Stimulated activated naive CD8-positive, alpha-beta T cell treated with anti-CD3 and anti-CD28 coated beads, Interleukin-15, Interleukin-2, amounts not matched to agents 100 U/mL and 50 U/mL, for 24 hours (primary cell): ENCODE data around the gene CA11.
"Not testable (repeated sequence)": the region's sequence is repeated elsewhere in the genome, so short reads cannot be mapped to it uniquely, and the experiment has no call there.

Experiments
- ATAC-seq: fragments of 150-1000 bp; cut with Tn5 transposase; one replicate; pipeline ENCODE4 v1.10.0; 2021
- DNase-seq: peaks from one replicate; pipeline ENCODE4 v3.0.0; 2021

Gene CA11

GRCh38 chr19:48669903-48670668 lies 24.1 kb upstream of the CA11 start:
- DNase-seq (no peak), ATAC-seq (no peak)

- ATAC-seq, result no peak
- no peak for DNase-seq
These were observed 22.8 kb upstream of the CA11 start for GRCh38 chr19:48668761-48669160.

GRCh38 chr19:48668332-48668731 lies 22.3 kb upstream of the CA11 start:
- ATAC-seq (no peak), DNase-seq (no peak)

GRCh38 chr19:48665786-48666185 lies 19.8 kb upstream of the CA11 start:
- no peak for ATAC-seq
- no peak for DNase-seq

- no peak for ATAC-seq
- no peak for DNase-seq
These were observed 18.5 kb upstream of the CA11 start for GRCh38 chr19:48664476-48664875.

GRCh38 chr19:48663667-48664066 lies 17.7 kb upstream of the CA11 start:
- no peak for ATAC-seq

GRCh38 chr19:48661711-48662090 lies 15.7 kb upstream of the CA11 start:
- DNase-seq (no peak), ATAC-seq (no peak)

More at GRCh38 chr19:48663667-48664066, 17.7 kb upstream of the CA11 start:
- no peak for DNase-seq

GRCh38 chr19:48660852-48661710 lies 15.1 kb upstream of the CA11 start:
- DNase-seq, result peak; percentile 87
- ATAC-seq, result peak; percentile 89

- DNase-seq, result no peak
- no peak for ATAC-seq
These were observed 13.8 kb upstream of the CA11 start for GRCh38 chr19:48659768-48660167.

GRCh38 chr19:48658483-48658882 lies 12.5 kb upstream of the CA11 start:
- DNase-seq, result no peak
- no peak for ATAC-seq

- DNase-seq, ATAC-seq: not testable (repeated sequence)
These were observed 11.8 kb upstream of the CA11 start for GRCh38 chr19:48657828-48658227.

- no peak for DNase-seq
- no peak for ATAC-seq
These were observed 11.0 kb upstream of the CA11 start for GRCh38 chr19:48656840-48657474.

- no peak for ATAC-seq
- no peak for DNase-seq
These were observed 8.5 kb upstream of the CA11 start for GRCh38 chr19:48654299-48655059.

GRCh38 chr19:48651683-48652048 lies 5.7 kb upstream of the CA11 start:
- DNase-seq, result no peak
- ATAC-seq, result no peak

GRCh38 chr19:48650974-48651682 lies 5.1 kb upstream of the CA11 start:
- DNase-seq, result no peak
- ATAC-seq, result no peak

GRCh38 chr19:48648134-48648533 lies 2.1 kb upstream of the CA11 start:
- DNase-seq (no peak), ATAC-seq (no peak)

GRCh38 chr19:48646722-48647216 lies 782 bp upstream of the CA11 start:
- DNase-seq, result no peak
- no peak for ATAC-seq

GRCh38 chr19:48645620-48646000 lies 377 bp downstream of the CA11 start:
- ATAC-seq, result no peak

GRCh38 chr19:48644839-48645619 lies 958 bp downstream of the CA11 start:
- ATAC-seq (peak; percentile 80), DNase-seq (peak; percentile 74)

More at GRCh38 chr19:48645620-48646000, 377 bp downstream of the CA11 start:
- DNase-seq, result no peak

GRCh38 chr19:48644355-48644754 lies 1.6 kb downstream of the CA11 start:
- DNase-seq, result no peak
- no peak for ATAC-seq

- no peak for ATAC-seq
- DNase-seq, result no peak
These were observed 3.1 kb downstream of the CA11 start for GRCh38 chr19:48642862-48643261.
